Lung microvascular endothelial cell (primary cell): Measurements from ENCODE around the gene TBX4. TPM values are rescaled to one million over a fixed set of nuclear protein-coding genes. Genes with fewer than 3 reads are reported as not detected.
"Not testable (repeated sequence)": the region's sequence is repeated elsewhere in the genome, so short reads cannot be mapped to it uniquely, and the experiment has no call there.

Experiments used
- DNase-seq, 2 donors: peaks; one replicate each; pipeline versions ENCODE4 v3.0.0 to v3.0.0-alpha.2; 2010; ENCODE audit warnings: low read depth in 2 of 2
- total RNA-seq: library from RNA; depleted of rRNA; stranded (reverse); fragments of >200 nt; gene quantifications from 2 replicates; pipeline ENCODE4 v1.2.1, GENCODE V29; 2014

The TBX4 gene
- total RNA-seq, 1 donor from 2014 or later: not detected

DNA sequence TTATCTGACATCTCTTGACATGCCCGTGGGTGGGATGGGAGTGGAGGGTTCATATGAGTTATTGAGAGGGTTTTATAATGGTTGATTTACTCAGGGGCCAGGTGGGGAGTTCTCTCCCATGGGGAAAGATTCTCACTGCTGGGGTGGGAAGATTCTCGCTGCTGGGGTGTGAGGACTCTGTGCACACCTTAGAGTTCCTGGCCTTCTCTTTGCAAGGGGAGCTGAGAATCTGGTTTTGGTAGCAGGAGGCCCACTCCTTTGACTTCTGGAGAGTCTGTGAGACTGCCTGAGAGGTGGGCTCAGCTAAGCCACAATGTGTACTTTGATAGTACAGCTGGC, 31.5 kb downstream of the TBX4 start:
- no peak for DNase-seq

DNA sequence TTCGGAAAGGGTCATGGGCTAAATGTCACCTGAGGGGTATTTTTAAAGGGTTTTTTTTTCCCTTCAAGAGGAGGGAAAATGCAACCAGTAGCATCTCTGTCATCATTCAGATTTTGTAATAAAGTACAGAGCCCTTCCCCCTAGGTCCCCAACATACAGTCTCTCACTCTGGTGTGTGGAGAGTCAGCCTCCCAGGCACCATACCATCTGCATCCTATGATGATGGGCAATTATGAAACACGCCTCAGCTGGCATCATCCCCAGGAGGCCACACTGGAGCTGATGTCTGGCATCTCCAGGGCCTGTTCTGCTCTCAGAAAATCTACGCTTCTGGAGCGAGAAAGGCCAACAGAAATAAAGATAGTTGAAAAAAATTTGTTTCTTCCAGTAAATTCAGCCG, 32.0 kb downstream of the TBX4 start:
- no peak for DNase-seq

DNA sequence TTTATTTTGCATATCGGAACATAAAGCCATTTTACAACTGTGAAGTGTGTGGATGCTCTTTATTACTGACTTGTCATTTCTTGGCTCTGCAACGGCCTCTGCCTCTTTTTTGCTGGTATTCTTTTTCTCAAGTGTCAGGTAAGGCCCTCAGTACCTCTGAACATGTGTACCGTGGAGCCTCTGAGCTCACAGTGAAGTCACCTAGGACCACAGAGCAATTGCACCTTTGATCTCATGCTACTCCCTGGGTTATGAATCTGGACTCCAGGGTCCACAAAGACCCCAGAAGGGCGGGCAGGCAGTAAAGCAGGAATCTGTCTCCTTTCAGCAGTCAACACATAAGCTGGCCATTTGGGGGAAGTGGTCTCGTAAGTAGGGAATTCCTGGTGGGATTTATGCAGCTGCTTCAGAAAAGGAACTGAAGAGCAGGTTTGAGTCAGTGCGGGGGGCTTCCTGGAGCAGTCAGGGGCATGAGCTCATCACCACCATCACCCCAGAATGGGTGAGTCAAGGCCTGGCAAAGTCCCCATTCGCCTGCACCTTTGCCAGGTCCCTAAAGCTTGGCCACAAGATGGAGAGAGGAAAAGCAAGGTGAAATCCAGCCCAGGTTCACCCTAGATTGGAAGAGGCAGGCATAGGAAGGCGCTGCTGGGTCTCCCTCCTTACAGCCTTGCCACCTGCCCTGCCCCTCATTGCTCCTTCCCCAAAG, 33.0 kb downstream of the TBX4 start:
- no peak for DNase-seq

GRCh38 chr17:61486135-61487120, 34.2 kb downstream of the TBX4 start:
- DNase-seq: no peak

DNA sequence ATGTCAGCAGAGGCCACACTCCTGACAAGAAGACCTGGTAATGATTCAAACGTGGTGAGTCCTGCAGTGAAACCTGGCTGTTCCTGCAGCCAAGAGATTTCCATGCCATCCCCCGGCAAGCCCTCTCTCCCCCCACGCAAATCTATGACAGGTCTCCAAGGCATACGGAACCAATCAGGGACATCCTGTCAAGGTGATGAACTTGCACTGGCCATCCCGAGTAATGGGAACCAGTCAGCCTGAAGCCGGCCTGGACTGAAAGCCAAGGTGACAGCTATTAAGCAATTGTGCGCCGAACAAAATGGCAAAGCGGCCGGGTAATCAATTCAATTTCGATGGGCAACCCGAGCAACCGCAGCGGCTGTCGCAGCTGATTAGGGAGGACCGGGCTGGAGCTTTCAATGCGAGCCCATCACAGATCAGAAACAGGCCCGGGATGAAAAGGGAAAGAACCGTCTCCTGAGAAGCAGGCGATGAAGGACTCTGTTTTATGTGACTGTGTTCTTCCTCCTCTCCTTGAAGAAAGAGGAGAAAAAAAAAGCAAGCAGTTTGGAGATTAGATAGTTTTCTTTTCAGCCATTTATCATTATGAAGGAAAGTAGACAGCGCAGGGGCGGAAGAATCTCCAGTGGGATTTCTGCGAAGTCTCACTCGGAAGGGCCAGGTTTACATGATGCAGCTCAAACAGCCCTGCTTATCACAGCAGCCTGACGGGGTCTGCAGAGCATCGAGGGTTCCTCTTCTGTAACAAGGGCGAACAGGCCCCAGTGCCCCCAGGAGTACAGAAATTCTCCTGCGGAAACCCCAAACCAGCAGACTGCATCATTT, 35.2 kb downstream of the TBX4 start:
- DNase-seq: no peak

- DNase-seq: no peak
Measured at GRCh38 chr17:61487989-61488595, 35.9 kb downstream of the TBX4 start.

DNA sequence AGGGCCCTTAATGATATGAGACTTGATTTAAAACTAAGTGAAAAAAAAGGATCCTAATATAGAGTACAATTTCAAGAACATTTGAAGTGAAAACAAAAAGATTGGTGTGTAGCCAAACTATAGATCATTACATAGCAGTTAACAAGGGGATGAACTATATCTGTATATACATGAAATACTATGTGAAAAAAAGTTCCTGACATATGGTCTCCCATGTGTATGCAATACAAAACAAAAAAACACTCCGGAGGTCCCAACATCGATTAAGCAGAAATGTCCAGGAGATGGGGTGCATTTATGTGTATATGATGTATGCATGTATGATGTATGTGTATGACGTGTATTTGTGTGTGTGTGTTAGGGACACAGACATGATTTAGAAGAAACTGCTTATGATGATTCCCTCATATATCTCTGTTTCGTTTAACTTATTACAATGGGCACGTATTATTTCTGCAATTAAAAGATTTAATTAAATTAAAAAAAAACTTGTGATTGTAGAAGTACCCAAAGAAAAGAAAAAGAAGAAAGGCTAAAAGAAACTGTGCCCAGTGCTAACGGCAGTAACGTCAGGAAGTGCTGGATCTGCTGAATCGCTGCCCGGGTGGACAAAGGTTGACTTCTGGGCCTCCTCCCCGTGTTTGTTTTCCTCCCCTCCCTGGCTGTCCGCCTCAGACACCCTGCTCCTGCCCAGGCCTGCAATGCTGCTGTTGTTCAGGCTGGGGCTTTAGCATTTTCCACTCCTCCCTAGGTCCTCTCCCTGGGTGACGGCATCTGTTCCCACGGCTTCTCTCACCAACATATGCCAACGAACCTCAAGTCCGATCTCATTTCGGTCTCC, 36.9 kb downstream of the TBX4 start:
- no peak for DNase-seq

GRCh38 chr17:61489719-61490490, 37.7 kb downstream of the TBX4 start:
- DNase-seq: no peak

DNA sequence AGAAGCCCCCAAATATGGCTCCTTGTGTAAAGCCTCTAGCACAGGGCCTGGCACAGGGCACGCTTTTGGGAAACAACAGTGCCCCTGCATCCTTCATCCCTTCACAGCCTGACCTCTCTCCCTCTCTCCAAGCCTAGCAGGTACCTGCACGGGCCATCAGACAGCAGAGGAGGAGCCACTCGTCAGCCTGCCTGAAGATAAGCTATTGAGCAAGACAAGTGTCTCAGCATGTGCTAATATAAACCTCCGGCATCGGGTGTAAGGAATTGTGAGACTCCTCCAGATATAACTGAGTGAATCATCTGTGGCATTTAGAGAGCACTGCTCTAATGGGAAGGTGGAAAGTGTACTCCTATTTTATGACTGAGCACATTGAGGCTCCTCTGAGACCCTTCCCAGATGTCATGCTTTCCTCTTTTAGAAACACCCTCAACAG, 38.3 kb downstream of the TBX4 start:
- no peak for DNase-seq

DNA sequence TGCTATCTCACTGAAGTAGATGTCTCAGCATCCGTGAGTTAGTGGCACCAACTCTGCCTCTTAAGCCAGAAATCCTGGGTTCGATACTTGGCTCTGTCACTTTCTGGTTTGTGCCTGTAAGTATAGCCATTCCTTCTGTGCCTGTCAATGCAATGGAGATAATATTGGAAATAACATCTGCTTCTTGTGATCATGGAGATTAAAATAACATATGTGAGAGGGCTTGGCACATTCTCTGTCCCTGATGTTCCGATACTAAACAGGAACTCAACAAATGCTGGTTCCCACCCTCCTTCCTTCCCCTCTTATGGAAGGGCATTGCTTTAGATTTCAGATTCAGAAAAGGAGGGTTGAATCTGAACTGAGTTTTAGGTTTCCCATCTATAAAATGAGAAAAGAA, 39.8 kb downstream of the TBX4 start:
- DNase-seq: no peak

- DNase-seq: no peak
Measured at GRCh38 chr17:61492759-61493526, 40.7 kb downstream of the TBX4 start.

DNA sequence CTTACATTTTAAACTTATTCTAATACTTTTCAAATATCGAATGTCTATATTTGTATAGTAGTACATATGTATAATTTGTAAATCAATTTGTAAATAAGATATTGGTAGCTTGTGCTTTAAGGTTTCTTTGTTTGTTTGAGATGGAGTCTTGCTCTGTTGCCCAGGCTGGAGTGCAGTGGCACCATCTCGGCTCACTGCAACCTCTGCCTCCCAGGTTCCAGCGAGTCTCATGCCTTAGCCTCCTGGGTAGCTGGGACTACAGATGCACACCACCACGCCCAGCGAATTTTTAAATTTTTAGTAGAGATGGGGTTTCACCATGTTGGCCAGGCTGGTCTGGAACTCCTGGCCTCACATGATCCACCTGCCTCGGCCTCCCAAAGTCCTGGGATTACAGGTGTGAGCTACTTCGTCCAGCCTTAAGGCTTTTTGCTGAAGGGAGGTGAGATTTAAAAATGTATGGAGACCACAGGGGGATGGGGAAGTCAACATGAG, 41.7 kb downstream of the TBX4 start:
- not testable (repeated sequence) for DNase-seq

DNA sequence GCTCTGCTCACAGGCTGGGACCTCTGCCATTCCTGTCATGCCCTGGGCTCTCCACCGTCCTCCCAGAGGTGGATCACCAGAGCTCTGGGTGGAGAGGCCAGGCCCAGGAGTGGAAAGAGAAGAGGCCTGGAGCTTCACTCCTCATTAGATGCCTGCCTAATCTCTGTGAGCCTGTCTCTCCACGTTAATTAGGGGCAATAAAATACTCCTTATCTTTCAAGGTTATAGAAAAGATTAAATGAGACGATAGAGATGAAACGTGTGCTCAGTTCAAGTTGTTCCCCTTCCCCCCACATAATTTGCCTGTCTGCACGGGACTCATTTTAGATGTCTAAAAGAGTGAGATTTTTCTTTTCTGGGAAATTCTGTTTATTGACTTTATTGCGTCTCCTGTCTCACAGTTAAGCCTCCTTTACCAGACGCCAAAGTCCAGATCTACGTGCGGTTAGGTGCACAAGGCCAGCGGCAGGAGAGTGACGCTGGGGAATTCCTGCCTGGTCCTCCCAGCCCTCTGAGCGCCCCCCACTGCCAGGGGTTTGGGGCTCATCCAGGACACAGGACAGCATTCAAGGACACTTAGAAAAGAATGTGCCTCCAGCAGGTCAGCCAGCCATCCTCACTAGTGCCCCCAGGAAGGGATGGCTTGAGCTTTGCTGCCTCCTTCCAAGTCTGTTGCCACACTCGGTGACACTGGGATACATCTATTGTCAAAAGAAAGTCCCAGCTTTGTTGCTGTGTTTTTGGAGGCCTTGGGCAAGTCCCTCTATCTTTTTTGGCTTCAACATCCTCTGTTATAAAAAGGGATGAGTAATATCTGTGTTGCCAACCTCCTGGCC, 42.3 kb downstream of the TBX4 start:
- DNase-seq: no peak

- DNase-seq: peak in 1 of 2 donors; percentile 70
Measured at GRCh38 chr17:61495161-61495857, 43.1 kb downstream of the TBX4 start.

DNA sequence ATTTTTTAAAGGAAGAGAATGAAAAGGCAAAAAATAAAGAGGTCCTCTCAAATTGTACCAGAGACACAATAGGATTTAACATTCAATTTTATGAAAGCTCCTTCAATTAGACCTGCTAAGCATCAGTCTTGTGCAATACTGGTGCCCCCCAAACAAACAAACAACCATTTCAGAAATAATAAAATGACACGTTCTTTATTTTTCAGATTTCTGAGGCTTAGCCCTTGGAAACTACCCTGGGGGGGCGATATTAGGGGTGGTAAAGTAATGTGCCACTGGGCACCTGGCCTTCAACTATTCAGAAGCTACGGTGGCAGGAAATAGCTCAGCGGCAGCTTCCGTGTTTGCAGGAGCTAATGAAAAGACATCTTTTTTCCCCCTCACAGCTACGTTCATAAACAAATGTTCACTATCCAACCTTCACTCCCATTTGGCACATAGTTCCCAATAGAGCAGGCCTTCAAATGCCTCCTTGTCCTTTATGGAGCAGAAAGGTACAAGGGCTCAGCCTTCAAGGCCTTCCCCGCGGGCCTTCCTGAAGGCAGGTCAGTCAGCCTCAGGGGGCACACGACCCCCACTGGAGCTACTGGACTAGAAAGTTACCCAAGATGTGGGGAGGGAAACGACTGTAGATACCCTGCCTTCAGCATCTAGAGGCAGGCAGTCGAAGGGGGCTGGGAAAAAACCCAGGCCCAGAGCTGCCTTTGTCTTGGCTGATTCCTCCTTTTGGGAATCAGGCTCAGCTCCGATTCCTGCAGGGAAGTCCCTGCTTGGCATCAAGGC, 44.1 kb downstream of the TBX4 start:
- DNase-seq: no peak

DNA sequence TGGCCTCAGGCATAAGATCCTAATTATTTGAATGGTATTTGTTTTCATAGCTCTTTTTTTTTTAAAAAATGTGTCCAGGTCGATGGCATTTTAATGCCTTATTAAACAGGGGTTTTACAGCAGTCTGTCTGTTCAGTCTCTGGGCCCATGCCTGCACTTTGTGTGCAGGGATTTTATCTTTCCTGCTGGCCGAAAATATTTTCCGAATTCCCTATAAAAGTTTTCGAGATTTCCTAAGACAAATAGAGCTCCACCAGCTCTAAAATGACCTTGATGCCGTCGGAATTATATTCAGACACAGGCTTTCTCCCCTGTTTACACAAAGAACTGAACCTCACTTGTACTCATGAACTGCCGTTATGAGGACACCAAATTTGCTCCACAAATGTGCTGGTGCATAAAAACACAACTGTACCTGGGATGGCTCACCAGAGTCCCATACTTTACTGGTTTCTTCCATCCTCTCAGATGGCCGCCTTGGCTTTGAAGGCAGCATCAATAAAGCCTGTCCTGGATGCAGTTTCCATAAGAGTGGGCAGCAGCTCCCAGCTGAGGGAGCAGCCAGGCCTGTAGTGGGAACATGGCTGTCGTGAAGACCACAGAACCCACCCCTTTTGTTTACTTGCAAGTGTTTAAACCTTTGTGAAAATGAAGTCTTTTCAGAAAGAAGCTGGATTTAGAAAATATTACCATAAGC, 44.9 kb downstream of the TBX4 start:
- DNase-seq: no peak
